ENCODE measurements around the gene RNF223. TPM values are rescaled to one million over a fixed set of nuclear protein-coding genes. Genes with fewer than 3 reads are reported as not detected.

RNF223 gene
- total and polyA plus RNA-seq, 2 of the 13 experiments (the other 11 are each of a cell fraction or from before 2014, with no cell fraction given): 0.03 TPM; not detected in 1

GRCh38 chr1:1058088-1058905 lies 15.8 kb downstream of the RNF223 start (continued):
- TF ChIP-seq ZNF230 (CRISPR knock-in tag; IDR thresholded peaks at IDR 0.05) (0 out of 2 replicates have a peak, but pooled peaks have one; percentile 34), KLF12 (CRISPR knock-in tag; IDR thresholded peaks at IDR 0.05; ENCODE audit: borderline replicate concordance) (0 out of 2 replicates have a peak, but pooled peaks have one; percentile 35), MYC (CRISPR knock-in tag; IDR thresholded peaks at IDR 0.05; ENCODE audit: borderline replicate concordance) (peak; percentile 89), TMF1 (CRISPR knock-in tag; IDR thresholded peaks at IDR 0.05; ENCODE audit: low read depth) (no peak), ATF2 (CRISPR knock-in tag; IDR thresholded peaks at IDR 0.05) (no peak), KLF9 (CRISPR knock-in tag; IDR thresholded peaks at IDR 0.05; ENCODE audit: low read depth) (0 out of 2 replicates have a peak, but pooled peaks have one; percentile 49), FOXA3 (CRISPR knock-in tag; IDR thresholded peaks at IDR 0.05) (peak; percentile 59; the same call in 1 of the 2 replicates), BRD4 (CRISPR knock-in tag; IDR thresholded peaks at IDR 0.05) (peak; percentile 81; the same call in 1 of the 2 replicates), TAF1 (CRISPR knock-in tag; IDR thresholded peaks at IDR 0.05) (peak; percentile 68), ZNF281 (CRISPR knock-in tag; IDR thresholded peaks at IDR 0.05; ENCODE audit: borderline replicate concordance) (peak; percentile 37; the same call in 1 of the 2 replicates), ZNF572 (CRISPR knock-in tag; IDR thresholded peaks at IDR 0.05) (peak; percentile 50; the same call in 1 of the 2 replicates), MTA1 (CRISPR knock-in tag; IDR thresholded peaks at IDR 0.05; ENCODE audit: borderline replicate concordance) (peak; percentile 92), ZFP36 (IDR thresholded peaks at IDR 0.05; ENCODE audit: borderline replicate concordance, low read depth, low read length, partially characterized antibody) (no peak), RXRA (CRISPR knock-in tag; IDR thresholded peaks at IDR 0.05) (peak; percentile 56; the same call in 1 of the 2 replicates), DBP (CRISPR knock-in tag; IDR thresholded peaks at IDR 0.05; ENCODE audit: not compliant biosample characterization) (no peak), GLI4 (CRISPR knock-in tag; IDR thresholded peaks at IDR 0.05; ENCODE audit: borderline replicate concordance) (peak; percentile 81; the same call in 1 of the 2 replicates), ARID5B (CRISPR knock-in tag; IDR thresholded peaks at IDR 0.05) (peak; percentile 48), POLR2AphosphoS5 (IDR thresholded peaks at IDR 0.05; ENCODE audit: low read depth, low read length) (peak; percentile 73), ZZZ3 (CRISPR knock-in tag; IDR thresholded peaks at IDR 0.05; ENCODE audit: borderline replicate concordance) (peak; percentile 25; the same call in 1 of the 2 replicates), MED13 (CRISPR knock-in tag; IDR thresholded peaks at IDR 0.05) (0 out of 2 replicates have a peak, but pooled peaks have one; percentile 26)

All from HepG2 (cell line).